Adrenal gland (tissue), 12 donors: ENCODE measurements around the gene NXPE1. TPM values are rescaled to one million over a fixed set of nuclear protein-coding genes. Genes with fewer than 3 reads are reported as not detected.

Experiments used
- DNase-seq, 7 donors: peaks; one replicate each; pipeline ENCODE4 v3.0.0-alpha.2; 2019 to 2020
- H3K27ac ChIP-seq, 5 donors: fragments of 200-600 bp; sonication (generic) in 4 of 5; 1 replicate in 3 of 5; 2 replicates in 2 of 5; pipeline versions ENCODE4 v1.5.1 to v1.8.0; 2016 to 2020; ENCODE audit warnings: mild to moderate bottlenecking in 1 of 5
- H3K27me3 ChIP-seq: fragments of 200-600 bp; 2 replicates; pipeline ENCODE4 v1.8.0; 2021
- H3K36me3 ChIP-seq, 2 donors: fragments of 200-600 bp; replicated peaks in 1 of 2; 1 replicate in 1 of 2; 2 replicates in 1 of 2; pipeline versions ENCODE4 v1.5.1 to v1.8.0; 2018 to 2022
- H3K4me1 ChIP-seq, 2 donors: fragments of 200-600 bp; replicated peaks in 1 of 2; 1 replicate in 1 of 2; 2 replicates in 1 of 2; pipeline versions ENCODE4 v1.5.1 to v1.8.0; 2018 to 2021
- H3K4me3 ChIP-seq, 4 donors: fragments of 200-600 bp; sonication (generic) in 3 of 4; one replicate each; pipeline ENCODE4 v1.5.1; 2016 to 2018
- H3K9me3 ChIP-seq, 3 donors: fragments of 200-600 bp; sonication (generic) in 1 of 3; replicated peaks in 1 of 3; 1 replicate in 2 of 3; 2 replicates in 1 of 3; pipeline versions ENCODE4 v1.5.1 to v1.8.0; 2016 to 2021
- POLR2A ChIP-seq, 2 donors: fragments of 450-650 bp; IDR thresholded peaks; one replicate each; pipeline ENCODE4 v1.6.1; 2017; ENCODE audit warnings: antibody characterized with exemption in 2 of 2, mild to moderate bottlenecking in 2 of 2, moderate library complexity in 1 of 2
- WGBS, 4 donors: extraction: QIAGEN DNeasy Blood & Tissue Kit in 2 of 4; methylation state at CpG; one replicate each; pipeline versions ENCODE4 v1.1.5 to v1.1.7; 2013 to 2017; 5-methylcytosine and 5-hydroxymethylcytosine counted together
- intact Hi-C, 2 donors: fragments of 100-400 bp; cut with DNase I; formaldehyde crosslinking; loops; one replicate each; pipeline versions ENCODE4 v1.14.1 to v1.15.0; 2022 to 2023
- polyA plus RNA-seq, 3 donors: library from polyadenylated mRNA; stranded (reverse); fragments of 200-250 nt in 2 of 3; fragments of 350-450 nt in 1 of 3; fragmentation: Illumina TruSeq in 1 of 3; extraction: RNeasy Lipid Tissue Mini Kit (QIAGEN cat#74804) in 1 of 3; gene quantifications; one replicate each; pipeline ENCODE4 v1.2.3, GENCODE V29; 2013 to 2014
- total RNA-seq, 9 donors: library from RNA; depleted of rRNA in 4 of 9; stranded (reverse); fragments of >200 nt in 4 of 9; fragments of 120-200 nt in 1 of 9; fragmentation: NEBNext Ultra II Directional in 1 of 9; extraction: Animal tissue kit (Norgen Biotek cat#: 25700) in 1 of 9; gene quantifications; one replicate each; pipeline versions ENCODE4 v1.1.0 to v1.2.4, GENCODE V29; 2013 to 2023
- TF ChIP-seq, protein P1 (sequence below), 6 experiments: fragments of 450-650 bp in 4 of 6; fragments of 200-600 bp in 2 of 6; sonication (generic) in 1 of 6; IDR thresholded peaks; 1 replicate in 5 of 6; 2 replicates in 1 of 6; pipeline versions ENCODE4 v1.5.1 to v1.8.0; 2016 to 2021; ENCODE audit warnings: antibody characterized with exemption in 6 of 6, mild to moderate bottlenecking in 2 of 6, moderate library complexity in 1 of 6
- donor health status: healthy with polysubstance abuse.
- donor health status: Bipolar disorder and iron deficiency.
- donor health status: DM: yes; HTN: yes; CAD: no.
- donor health status: DM: no; HTN: no; CAD: no.
- donor health status: DM: no; HTN: no; CAD: no.
- donor health status: DM: yes; HTN: yes; CAD: no.

NXPE1 gene
- total and polyA plus RNA-seq, 12 donors = 0.15 TPM; not detected in 11

DNA sequence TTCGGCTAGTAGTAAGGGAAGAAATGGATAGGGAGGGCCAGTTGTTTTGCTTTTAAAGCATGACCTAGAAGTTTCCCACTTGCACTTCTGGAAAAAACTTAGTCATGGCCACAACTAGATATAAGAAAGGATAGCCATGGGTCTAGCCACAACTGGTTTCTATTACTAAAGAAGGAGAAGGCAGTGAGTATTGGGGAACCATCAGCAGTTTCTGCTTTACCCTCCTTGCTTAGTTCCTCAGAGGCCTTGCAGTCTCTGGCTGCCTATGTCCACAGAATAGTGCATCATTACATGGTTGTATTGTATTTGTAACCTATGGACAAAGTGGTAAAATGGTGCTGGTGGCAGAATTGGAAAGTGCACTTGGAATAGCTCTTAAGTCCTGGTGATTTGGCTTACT, 35.6 kb downstream of the NXPE1 start:
- Histone ChIP-seq H3K4me3 (no peak overlapping the region), H3K4me1 (no peaks in the 10 kb centered on the region), H3K9me3 (no peaks in the 10 kb centered on the region), H3K36me3 (no peaks in the 10 kb centered on the region), H3K27ac (no peak overlapping the region), H3K27me3 (no peaks in the 10 kb centered on the region)
- WGBS, 4 donors = 56 to 77% (median 75%) methylated on average over 1 of the region's 1 CpG
- TF ChIP-seq, protein P1, sequence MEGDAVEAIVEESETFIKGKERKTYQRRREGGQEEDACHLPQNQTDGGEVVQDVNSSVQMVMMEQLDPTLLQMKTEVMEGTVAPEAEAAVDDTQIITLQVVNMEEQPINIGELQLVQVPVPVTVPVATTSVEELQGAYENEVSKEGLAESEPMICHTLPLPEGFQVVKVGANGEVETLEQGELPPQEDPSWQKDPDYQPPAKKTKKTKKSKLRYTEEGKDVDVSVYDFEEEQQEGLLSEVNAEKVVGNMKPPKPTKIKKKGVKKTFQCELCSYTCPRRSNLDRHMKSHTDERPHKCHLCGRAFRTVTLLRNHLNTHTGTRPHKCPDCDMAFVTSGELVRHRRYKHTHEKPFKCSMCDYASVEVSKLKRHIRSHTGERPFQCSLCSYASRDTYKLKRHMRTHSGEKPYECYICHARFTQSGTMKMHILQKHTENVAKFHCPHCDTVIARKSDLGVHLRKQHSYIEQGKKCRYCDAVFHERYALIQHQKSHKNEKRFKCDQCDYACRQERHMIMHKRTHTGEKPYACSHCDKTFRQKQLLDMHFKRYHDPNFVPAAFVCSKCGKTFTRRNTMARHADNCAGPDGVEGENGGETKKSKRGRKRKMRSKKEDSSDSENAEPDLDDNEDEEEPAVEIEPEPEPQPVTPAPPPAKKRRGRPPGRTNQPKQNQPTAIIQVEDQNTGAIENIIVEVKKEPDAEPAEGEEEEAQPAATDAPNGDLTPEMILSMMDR (IDR thresholded peaks at IDR 0.05) = no peak
- no peak for TF ChIP-seq POLR2A (IDR thresholded peaks at IDR 0.05)
- no peak for DNase-seq
- intact Hi-C loops = no loop called here

DNA sequence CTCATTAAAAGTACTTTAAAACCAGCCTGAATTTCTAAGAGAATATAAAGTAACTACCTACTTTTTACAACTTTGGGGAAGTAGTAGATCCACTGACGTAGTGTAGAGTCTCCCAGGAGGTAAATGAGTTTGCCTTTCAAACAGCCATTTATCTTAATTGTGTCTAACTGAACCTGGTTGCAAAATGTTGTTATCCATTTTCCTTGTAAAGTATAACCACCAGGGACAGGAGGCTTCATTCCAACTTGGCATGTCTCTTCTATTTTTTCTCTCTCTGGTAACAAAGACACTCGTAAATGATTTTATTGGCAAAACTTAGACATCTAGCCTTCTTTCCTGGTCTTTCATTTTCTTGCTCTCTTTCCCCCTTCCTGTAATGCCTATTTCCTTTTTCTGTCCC, 36.9 kb downstream of the NXPE1 start:
- Histone ChIP-seq H3K4me1 (no peaks in the 10 kb centered on the region), H3K27ac (no peak overlapping the region), H3K27me3 (no peaks in the 10 kb centered on the region), H3K4me3 (no peak overlapping the region), H3K36me3 (no peaks in the 10 kb centered on the region), H3K9me3 (no peaks in the 10 kb centered on the region)
- no peak for TF ChIP-seq POLR2A (IDR thresholded peaks at IDR 0.05)
- TF ChIP-seq, protein P1 (IDR thresholded peaks at IDR 0.05) = no peak
- intact Hi-C loops = no loop called here
- DNase-seq = no peak
- WGBS, 4 donors = 48 to 66% (median 54%) methylated on average over 2 of the region's 2 CpGs

DNA sequence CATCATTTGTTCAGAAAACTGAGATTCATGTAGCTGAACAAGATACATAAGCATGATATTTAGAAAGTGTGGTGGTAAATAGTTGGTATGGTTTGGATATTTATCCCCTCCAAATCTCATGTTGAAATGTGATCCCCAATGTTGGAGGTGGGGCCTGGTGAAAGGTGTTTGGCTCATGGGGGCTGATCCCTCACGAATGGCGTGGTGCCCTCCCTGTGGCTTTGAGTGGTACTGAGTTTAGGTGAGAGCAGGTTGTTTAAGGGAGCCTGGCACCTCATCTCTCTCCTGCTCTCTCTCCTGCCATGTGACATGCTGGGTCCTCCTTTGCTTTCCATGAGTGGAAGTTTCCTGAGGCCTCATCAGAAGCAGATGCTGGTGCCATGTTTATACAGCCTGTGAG, 48.1 kb downstream of the NXPE1 start:
- H3K9me3 ChIP-seq = no peaks in the 10 kb centered on the region
- no peaks in the 10 kb centered on the region for H3K36me3 ChIP-seq
- no peak for TF ChIP-seq POLR2A (IDR thresholded peaks at IDR 0.05)
- TF ChIP-seq, protein P1 (IDR thresholded peaks at IDR 0.05) = no peak
- H3K4me3 ChIP-seq = no peak overlapping the region
- no peak for DNase-seq
- WGBS, 4 donors = 79 to 94% (median 88%) methylated on average over 2 of the region's 2 CpGs
- H3K27ac ChIP-seq = no peak overlapping the region
- H3K4me1 ChIP-seq = no peaks in the 10 kb centered on the region
- no peaks in the 10 kb centered on the region for H3K27me3 ChIP-seq
- intact Hi-C loops = no loop called here

DNA sequence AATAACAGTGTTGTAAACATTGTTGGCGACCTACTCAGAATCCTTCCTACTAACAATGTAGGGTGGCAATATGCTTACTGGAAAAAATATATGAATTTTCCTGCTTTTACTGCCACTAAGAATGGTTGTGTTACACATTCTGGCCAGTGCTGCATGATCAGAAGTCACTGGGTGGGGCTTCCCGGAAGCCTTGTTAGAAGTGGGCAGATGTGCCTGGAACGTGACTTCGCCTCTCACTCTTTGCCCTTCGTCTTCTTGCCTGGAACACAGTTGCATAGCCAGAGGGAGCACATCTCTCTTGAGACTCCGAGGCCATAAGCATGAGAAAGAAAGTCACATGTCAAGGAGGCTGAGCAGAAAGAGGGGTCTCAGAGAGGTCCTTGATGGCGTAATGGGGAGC, 48.6 kb downstream of the NXPE1 start:
- Histone ChIP-seq H3K36me3 (no peaks in the 10 kb centered on the region), H3K27ac (no peak overlapping the region), H3K4me1 (no peaks in the 10 kb centered on the region), H3K9me3 (no peaks in the 10 kb centered on the region), H3K27me3 (no peaks in the 10 kb centered on the region), H3K4me3 (no peak overlapping the region)
- DNase-seq = no peak
- TF ChIP-seq, protein P1 (IDR thresholded peaks at IDR 0.05) = no peak
- no peak for TF ChIP-seq POLR2A (IDR thresholded peaks at IDR 0.05)
- WGBS, 4 donors = 87 to 93% (median 89%) methylated on average over 7 of the region's 7 CpGs
- intact Hi-C loops = no loop called here
